H1 (cell line): ENCODE measurements around the gene GPC6. TPM values are rescaled to one million over a fixed set of nuclear protein-coding genes. Genes with fewer than 3 reads are reported as not detected.

Source experiments
- CTCF ChIA-PET: fragments of 300-600 bp; sonication (Branson Sonifier 250); formaldehyde crosslinking; loops from one replicate; lab custom pipeline; 2021; ENCODE audit not compliant: partially characterized antibody; lab: Charles Lee
- POLR2A ChIA-PET: fragments of 300-600 bp; sonication (Branson Sonifier 250); formaldehyde crosslinking; loops from one replicate; lab custom pipeline; 2021; ENCODE audit warnings: inconsistent platforms; ENCODE audit not compliant: partially characterized antibody; lab: Charles Lee
- DNase-seq, 2 experiments: peaks; one replicate each; pipeline versions ENCODE4 v3.0.0 to v3.0.0-alpha.2; 2010 to 2022; ENCODE audit warnings: low spot score in 2 of 2, low read depth in 1 of 2, mixed read lengths in 1 of 2
- FAIRE-seq: peaks from 2 replicates; lab custom pipeline; 2011; peaks lifted over from hg19 to GRCh38; lab: Jason Lieb, UNC
- H2AFZ ChIP-seq: 2 replicates; pipeline ENCODE4 v1.8.1; 2012; ENCODE audit warnings: low read length, inconsistent platforms
- H2AK5ac ChIP-seq: 2 replicates; pipeline ENCODE4 v1.6.1; 2013; ENCODE audit warnings: low read depth, low read length
- H2BK120ac ChIP-seq: replicated peaks from 2 replicates; pipeline ENCODE3; 2013; ENCODE audit warnings: low read depth, low read length, inconsistent platforms
- H2BK12ac ChIP-seq: 2 replicates; pipeline ENCODE4 v1.6.1; 2013; ENCODE audit warnings: low read depth, low read length
- H2BK15ac ChIP-seq: 2 replicates; pipeline ENCODE4 v1.6.1; 2013; ENCODE audit warnings: low read length
- H2BK20ac ChIP-seq: 2 replicates; pipeline ENCODE4 v1.6.1; 2013; ENCODE audit warnings: low read length
- H2BK5ac ChIP-seq: 2 replicates; pipeline ENCODE4 v1.6.1; 2013; ENCODE audit warnings: low read depth, low read length
- H3K14ac ChIP-seq: 2 replicates; pipeline ENCODE4 v1.6.1; 2013; ENCODE audit warnings: inconsistent platforms; ENCODE audit not compliant: insufficient read length
- H3K18ac ChIP-seq: 2 replicates; pipeline ENCODE4 v1.6.1; 2013; ENCODE audit warnings: low read length; ENCODE audit errors: extremely low read depth
- H3K23ac ChIP-seq: 2 replicates; pipeline ENCODE4 v1.6.1; 2013; ENCODE audit warnings: inconsistent platforms; ENCODE audit not compliant: insufficient read length
- H3K23me2 ChIP-seq: 2 replicates; pipeline ENCODE4 v1.6.1; 2013; ENCODE audit warnings: low read depth, low read length
- H3K27ac ChIP-seq: 2 replicates; pipeline ENCODE4 v1.6.1; 2011; ENCODE audit warnings: low read depth, low read length, inconsistent platforms
- H3K27me3 ChIP-seq, 4 experiments: replicated peaks in 1 of 4; 1 replicate in 1 of 4; 2 replicates in 3 of 4; pipeline versions ENCODE4 v1.6.1 to v1.8.1; 2011 to 2013; ENCODE audit warnings: low read length in 3 of 4, mild to moderate bottlenecking in 3 of 4, inconsistent platforms in 2 of 4, mixed read lengths in 2 of 4, moderate library complexity in 1 of 4; ENCODE audit not compliant: control insufficient read depth in 3 of 4, insufficient read depth in 3 of 4; ENCODE audit errors: extremely low read depth in 1 of 4
- H3K36me3 ChIP-seq, 4 experiments: 2 replicates each; pipeline versions ENCODE4 v1.6.1 to v1.8.1; 2011 to 2013; ENCODE audit warnings: mild to moderate bottlenecking in 4 of 4, low read length in 3 of 4, moderate library complexity in 2 of 4, control low read depth in 1 of 4, inconsistent platforms in 1 of 4; ENCODE audit not compliant: insufficient read depth in 4 of 4, control insufficient read depth in 2 of 4
- H3K4ac ChIP-seq: replicated peaks from 2 replicates; pipeline ENCODE3; 2013; ENCODE audit warnings: low read length, low read depth, mixed read lengths, inconsistent platforms; ENCODE audit not compliant: insufficient read length
- H3K4me1 ChIP-seq, 4 experiments: replicated peaks in 1 of 4; 1 replicate in 1 of 4; 2 replicates in 3 of 4; pipeline versions ENCODE4 v1.6.1 to v1.8.1; 2011 to 2013; ENCODE audit warnings: low read length in 3 of 4, inconsistent platforms in 2 of 4, mixed read lengths in 1 of 4; ENCODE audit not compliant: insufficient read depth in 4 of 4, control insufficient read depth in 3 of 4
- H3K4me2 ChIP-seq, 2 experiments: 2 replicates each; pipeline versions ENCODE4 v1.6.1 to v1.8.1; 2011 to 2013; ENCODE audit warnings: low read depth in 2 of 2, low read length in 2 of 2, control low read depth in 1 of 2, inconsistent platforms in 1 of 2, mild to moderate bottlenecking in 1 of 2; ENCODE audit not compliant: insufficient read depth in 1 of 2
- H3K4me3 ChIP-seq, 4 experiments: fragments of 200-600, 300-600 bp in 1 of 4; sonication (generic), shearing (Covaris generic), sonication (Bioruptor Twin) in 1 of 4; 2 replicates each; pipeline versions ENCODE4 v1.5.1 to v1.8.1; 2011 to 2016; ENCODE audit warnings: low read length in 4 of 4, low read depth in 3 of 4, control low read depth in 2 of 4, inconsistent platforms in 2 of 4, mild to moderate bottlenecking in 2 of 4, mixed read lengths in 1 of 4, moderate library complexity in 1 of 4; ENCODE audit not compliant: insufficient read depth in 2 of 4; ENCODE audit errors: extremely low read depth in 1 of 4
- H3K56ac ChIP-seq: replicated peaks from 2 replicates; pipeline ENCODE3; 2013; ENCODE audit warnings: low read depth, mild to moderate bottlenecking, mixed read lengths, low read length, inconsistent platforms; ENCODE audit not compliant: insufficient read length
- H3K79me1 ChIP-seq: 2 replicates; pipeline ENCODE4 v1.6.1; 2013; ENCODE audit warnings: low read depth, low read length, control low read depth
- H3K79me2 ChIP-seq, 2 experiments: 2 replicates each; pipeline versions ENCODE4 v1.6.1 to v1.8.1; 2012 to 2013; ENCODE audit warnings: low read length in 2 of 2, mild to moderate bottlenecking in 2 of 2, inconsistent platforms in 1 of 2; ENCODE audit not compliant: insufficient read depth in 2 of 2, control insufficient read depth in 1 of 2
- H3K9ac ChIP-seq, 4 experiments: replicated peaks in 1 of 4; 1 replicate in 1 of 4; 2 replicates in 3 of 4; pipeline versions ENCODE4 v1.6.1 to v1.8.1; 2011 to 2013; ENCODE audit warnings: low read depth in 3 of 4, low read length in 3 of 4, control low read depth in 2 of 4, mild to moderate bottlenecking in 2 of 4, moderate library complexity in 2 of 4, inconsistent platforms in 1 of 4; ENCODE audit errors: extremely low read depth in 1 of 4
- H3K9me3 ChIP-seq, 2 experiments: 2 replicates each; pipeline versions ENCODE4 v1.6.1 to v1.8.1; 2012 to 2013; ENCODE audit warnings: mild to moderate bottlenecking in 2 of 2, moderate library complexity in 2 of 2, control low read depth in 1 of 2, inconsistent platforms in 1 of 2, low read depth in 1 of 2, low read length in 1 of 2, mixed read lengths in 1 of 2; ENCODE audit not compliant: insufficient read depth in 2 of 2
- H4K20me1 ChIP-seq, 2 experiments: replicated peaks in 1 of 2; 2 replicates each; pipeline versions ENCODE3 to v1.8.1; 2011 to 2013; ENCODE audit warnings: inconsistent platforms in 2 of 2, low read length in 2 of 2, mild to moderate bottlenecking in 1 of 2; ENCODE audit not compliant: insufficient read depth in 2 of 2, control insufficient read depth in 1 of 2
- H4K5ac ChIP-seq: 2 replicates; pipeline ENCODE4 v1.6.1; 2013; ENCODE audit warnings: low read length, low read depth, mixed read lengths, inconsistent platforms; ENCODE audit not compliant: insufficient read length
- H4K8ac ChIP-seq: 2 replicates; pipeline ENCODE4 v1.8.0; 2013; ENCODE audit warnings: mild to moderate bottlenecking, moderate library complexity, low read length, inconsistent platforms; ENCODE audit not compliant: insufficient read depth; ENCODE audit errors: extremely low read depth
- H4K91ac ChIP-seq: replicated peaks from 2 replicates; pipeline ENCODE3; 2013; ENCODE audit warnings: low read length, mixed read lengths, inconsistent platforms; ENCODE audit not compliant: insufficient read length
- POLR2A ChIP-seq, 2 experiments: IDR thresholded peaks; 1 replicate in 1 of 2; 2 replicates in 1 of 2; pipeline ENCODE4 v1.6.1; 2011; ENCODE audit warnings: low read depth in 2 of 2, low read length in 2 of 2, mild to moderate bottlenecking in 2 of 2; ENCODE audit errors: control extremely low read depth in 1 of 2
- RFX5 ChIP-seq: IDR thresholded peaks from 2 replicates; pipeline ENCODE4 v1.6.1; 2011; ENCODE audit warnings: low read depth, low read length, improper control_type of control experiment, borderline replicate concordance
- ZNF274 ChIP-seq: IDR thresholded peaks from 2 replicates; pipeline ENCODE4 v1.7.0; 2012; ENCODE audit warnings: low read length, borderline replicate concordance; ENCODE audit errors: extremely low read depth
- WGBS, 2 experiments: shearing (Covaris generic) in 1 of 2; methylation state at CpG; one replicate each; pipeline versions ENCODE4 v1.1.6 to v1.1.7; 2013 to 2015; ENCODE audit warnings: low lambda C conversion rate in 2 of 2, mixed read lengths in 2 of 2, inconsistent platforms in 1 of 2, low coverage in 1 of 2, missing lambda C conversion rate in 1 of 2; ENCODE audit not compliant: insufficient replicate concordance in 2 of 2, insufficient coverage in 1 of 2, insufficient read length in 1 of 2; ENCODE audit errors: extremely low coverage in 1 of 2, missing lambda C conversion rate in 1 of 2; 5-methylcytosine and 5-hydroxymethylcytosine counted together
- polyA plus RNA-seq, 7 experiments: library from polyadenylated mRNA; depleted of rRNA in 3 of 7; stranded (reverse) in 5 of 7; unstranded in 2 of 7; fragments of >200 nt in 5 of 7; fragments of 200-250 nt in 2 of 7; gene quantifications; 1 replicate in 5 of 7; 2 replicates in 1 of 7; 4 replicates in 1 of 7; pipeline versions ENCODE4 v1.2.1 to v1.2.3, GENCODE V29; 2011 to 2013; ENCODE audit warnings: missing spikeins in 2 of 7, mixed read lengths in 2 of 7
- total RNA-seq: library from RNA; stranded (reverse); fragmentation: NEBNext Ultra II Directional; extraction: Animal tissue kit (Norgen Biotek cat#: 25700); gene quantifications from 2 replicates; pipeline ENCODE4 v1.2.1, GENCODE V29; 2021

The GPC6 gene
- total and polyA plus RNA-seq, 2 of the 8 experiments (the other 6 are each of a cell fraction or from before 2014, with no cell fraction given), result 5.4 to 12.0 TPM

- Histone ChIP-seq H3K14ac (no peak overlapping the region), H3K56ac (no peak overlapping the region), H2BK12ac (no peak overlapping the region), H3K36me3 (no peaks in the 10 kb centered on the region), H4K91ac (no peak overlapping the region), H2AK5ac (no peak overlapping the region), H4K20me1 (no peaks in the 10 kb centered on the region), H3K23me2 (no peaks in the 10 kb centered on the region), H3K9me3 (no peaks in the 10 kb centered on the region), H2BK5ac (no peak overlapping the region), H3K4me1 (no peaks in the 10 kb centered on the region), H2AFZ (no peak overlapping the region), H3K23ac (no peak overlapping the region), H2BK120ac (no peak overlapping the region), H3K27ac (no peak overlapping the region), H3K4ac (no peak overlapping the region), H2BK20ac (no peak overlapping the region), H4K5ac (no peak overlapping the region), H4K8ac (no peak overlapping the region), H3K18ac (no peak overlapping the region), H3K79me1 (no peaks in the 10 kb centered on the region), H2BK15ac (no peak overlapping the region), H3K4me2 (no peak overlapping the region), H3K27me3 (no peaks in the 10 kb centered on the region), H3K9ac (no peak overlapping the region), H3K79me2 (peaks cover 0 to 2% of the 10 kb centered on the region in 2 experiments; a peak in 1 of 4 replicates), H3K4me3 (no peak overlapping the region)
- FAIRE-seq (no peak), DNase-seq (no peak)
- 87% methylated on average over 1 of the region's 1 CpG; no CpG with 5 or more reads in 1 of the 2 experiments for WGBS, 2 experiments
- ChIA-PET CTCF (interaction anchor here (1.2 kb wide), 1 partner anchor 43 kb away, joined by 4 read pairs; no protein-coding TSS in a partner anchor), POLR2A (no interaction called here)
- TF ChIP-seq ZNF274, result no peak
- TF ChIP-seq RFX5, result no peak
- TF ChIP-seq POLR2A (IDR thresholded peaks at IDR 0.05; ENCODE audit: control extremely low read depth in 1 of 2, low read depth in 2 of 2, low read length in 2 of 2), result no peak
These were observed 67.1 kb downstream of the GPC6 start for GRCh38 chr13:93293710-93294109.
